Measurements from ENCODE around the gene ADH1A. TPM values are rescaled to one million over a fixed set of nuclear protein-coding genes. Genes with fewer than 3 reads are reported as not detected.

ADH1A gene
- total RNA-seq, 1 experiment from 2014 or later = not detected

- Histone ChIP-seq H3K18ac (ENCODE audit: insufficient read length, low read depth, low read length) (no peak overlapping the region), H3K9me3 (ENCODE audit: control insufficient read depth, low read depth, low read length) (no peaks in the 10 kb centered on the region), H2BK5ac (ENCODE audit: insufficient read length, low read length) (no peak overlapping the region), H4K5ac (ENCODE audit: insufficient read length, low read depth, low read length) (no peak overlapping the region), H3K27me3 (ENCODE audit: insufficient read depth, low read length) (no peaks in the 10 kb centered on the region), H3K79me1 (ENCODE audit: insufficient read depth, low read depth, low read length, poor library complexity, severe bottlenecking) (no peaks in the 10 kb centered on the region), H2BK20ac (ENCODE audit: low read depth, low read length, poor library complexity, severe bottlenecking) (no peak overlapping the region), H2AK5ac (ENCODE audit: insufficient read length, low read length) (no peak overlapping the region), H3K27ac (ENCODE audit: insufficient read length, low read depth, low read length) (no peak overlapping the region), H3K14ac (ENCODE audit: insufficient read depth, low read length) (no peak overlapping the region), H2BK120ac (ENCODE audit: low read depth, low read length, poor library complexity, severe bottlenecking) (no peak overlapping the region), H3K23ac (ENCODE audit: insufficient read length, low read depth, low read length) (no peak overlapping the region), H4K91ac (ENCODE audit: insufficient read length, low read depth, low read length) (no peak overlapping the region), H3T11ph (ENCODE audit: low read length) (no peak overlapping the region), H2BK15ac (ENCODE audit: low read depth, low read length) (no peak overlapping the region), H3K4me1 (ENCODE audit: insufficient read depth, low read length) (no peaks in the 10 kb centered on the region), H3K9ac (ENCODE audit: extremely low read depth, insufficient read length, low read length) (no peak overlapping the region), H2BK12ac (ENCODE audit: insufficient read length, low read depth, low read length) (no peak overlapping the region), H3K56ac (ENCODE audit: insufficient read length, low read depth, low read length) (no peak overlapping the region), H3K4ac (ENCODE audit: low read depth, low read length) (no peak overlapping the region), H3K23me2 (ENCODE audit: insufficient read length, low read depth, low read length, poor library complexity, severe bottlenecking) (no peaks in the 10 kb centered on the region), H3K79me2 (ENCODE audit: insufficient read depth, low read length) (no peaks in the 10 kb centered on the region), H4K20me1 (ENCODE audit: control insufficient read depth, insufficient read depth, insufficient read length) (no peaks in the 10 kb centered on the region), H4K8ac (replicated peaks; ENCODE audit: insufficient read length, low read depth, low read length) (no peak overlapping the region), H3K4me2 (ENCODE audit: insufficient read depth, insufficient read length, low read length) (no peak overlapping the region), H2AFZ (ENCODE audit: low read length) (no peak overlapping the region)
- H3K27ac Mint-ChIP-seq = no peak overlapping the region
- H3K36me3 Mint-ChIP-seq (ENCODE audit: insufficient read depth in 1 of 3, low read depth in 3 of 3) = no peaks in the 10 kb centered on the region
- no peaks in the 10 kb centered on the region for H3K9me3 Mint-ChIP-seq
- H3K27me3 Mint-ChIP-seq (ENCODE audit: low read depth) = no peaks in the 10 kb centered on the region
- no peak for TF ChIP-seq CTCF (conservative IDR thresholded peaks at IDR 0.05)
- H3K4me1 Mint-ChIP-seq = no peaks in the 10 kb centered on the region
- H3K4me3 Mint-ChIP-seq = no peak overlapping the region
- no peak for DNase-seq
- no CpG with 5 or more reads among the region's 3 CpGs for WGBS (ENCODE audit: extremely low coverage, insufficient read length, low lambda C conversion rate)
Measured at GRCh38 chr4:99339172-99339571, 48.4 kb upstream of the ADH1A start.
